Limb (tissue), 2 donors: ENCODE data around the gene HHAT.

ENCODE experiments used
- DNase-seq, 2 donors: peaks; one replicate each; pipeline ENCODE4 v3.0.0-alpha.2; 2016; ENCODE audit errors: extremely low spot score in 2 of 2

The HHAT gene

DNA sequence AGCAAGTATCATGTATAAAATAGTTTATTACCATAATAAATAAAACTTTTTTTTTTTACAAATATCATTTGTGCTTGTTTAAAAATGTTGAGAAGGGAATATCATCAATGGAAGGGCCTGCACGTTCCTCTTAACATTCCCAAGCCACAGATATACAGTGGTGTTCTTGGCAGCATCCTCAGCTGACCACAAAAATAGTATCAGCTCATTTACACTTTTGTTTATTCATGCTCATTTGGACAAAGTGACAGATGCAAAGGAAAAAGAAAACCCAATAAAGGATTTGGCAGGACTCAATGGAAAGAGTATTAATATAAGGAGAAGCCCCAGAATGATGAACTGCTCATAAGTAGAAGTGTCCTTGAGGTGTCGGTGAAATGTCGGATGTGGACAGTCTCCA lies 349.6 kb downstream of the HHAT start:
- no peak for DNase-seq

DNA sequence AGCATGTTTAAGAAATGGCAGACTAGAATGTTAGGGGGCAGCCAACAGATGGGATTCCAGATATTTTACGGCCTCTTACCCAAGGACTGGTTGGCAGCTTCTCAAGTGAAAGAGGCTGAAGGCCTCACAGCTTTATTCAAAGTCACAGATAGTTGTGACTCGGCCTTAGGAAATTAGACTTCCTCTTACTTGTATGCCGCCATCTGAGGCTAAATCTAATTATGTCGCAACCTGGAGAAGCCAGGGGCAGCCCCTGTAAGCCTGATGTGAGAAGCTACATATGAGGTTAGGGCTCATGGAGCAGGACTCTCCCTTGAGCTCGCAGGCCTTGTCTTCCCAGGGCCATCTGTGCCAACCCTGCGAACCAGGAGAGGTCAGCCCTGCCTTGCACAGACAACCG lies 352.5 kb downstream of the HHAT start:
- no peak for DNase-seq

DNA sequence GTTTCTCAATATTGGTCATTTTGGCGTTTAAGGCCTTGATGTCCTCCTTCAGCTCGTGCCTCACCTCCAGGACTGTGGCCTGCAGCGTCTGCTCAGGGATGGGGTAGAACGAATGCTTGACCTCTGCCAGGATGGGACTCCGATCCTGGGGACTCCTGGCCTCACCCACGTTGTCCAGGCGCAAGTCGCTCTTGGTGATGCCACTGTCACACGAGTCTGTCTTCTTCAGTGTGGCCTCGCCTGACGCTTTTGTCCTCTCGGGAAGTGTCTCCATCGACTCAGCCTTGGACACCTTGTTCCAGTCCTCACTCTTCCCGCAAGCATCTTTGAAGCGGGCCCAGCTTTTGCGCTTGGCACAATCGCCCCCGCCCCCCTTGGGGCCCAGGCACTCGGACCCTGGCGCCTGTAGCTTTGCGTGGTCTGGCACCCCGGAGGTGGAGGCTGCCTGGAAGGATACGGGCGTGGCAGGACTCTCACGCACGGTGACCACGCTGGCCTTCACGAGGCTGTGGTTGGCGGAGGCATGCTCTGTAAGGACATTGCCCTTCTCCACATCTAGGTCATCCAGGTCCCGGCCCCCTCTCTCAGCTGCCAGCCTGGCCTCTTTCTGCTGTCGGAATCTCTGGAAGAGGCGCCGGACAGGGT lies 354.8 kb downstream of the HHAT start:
- no peak for DNase-seq

DNA sequence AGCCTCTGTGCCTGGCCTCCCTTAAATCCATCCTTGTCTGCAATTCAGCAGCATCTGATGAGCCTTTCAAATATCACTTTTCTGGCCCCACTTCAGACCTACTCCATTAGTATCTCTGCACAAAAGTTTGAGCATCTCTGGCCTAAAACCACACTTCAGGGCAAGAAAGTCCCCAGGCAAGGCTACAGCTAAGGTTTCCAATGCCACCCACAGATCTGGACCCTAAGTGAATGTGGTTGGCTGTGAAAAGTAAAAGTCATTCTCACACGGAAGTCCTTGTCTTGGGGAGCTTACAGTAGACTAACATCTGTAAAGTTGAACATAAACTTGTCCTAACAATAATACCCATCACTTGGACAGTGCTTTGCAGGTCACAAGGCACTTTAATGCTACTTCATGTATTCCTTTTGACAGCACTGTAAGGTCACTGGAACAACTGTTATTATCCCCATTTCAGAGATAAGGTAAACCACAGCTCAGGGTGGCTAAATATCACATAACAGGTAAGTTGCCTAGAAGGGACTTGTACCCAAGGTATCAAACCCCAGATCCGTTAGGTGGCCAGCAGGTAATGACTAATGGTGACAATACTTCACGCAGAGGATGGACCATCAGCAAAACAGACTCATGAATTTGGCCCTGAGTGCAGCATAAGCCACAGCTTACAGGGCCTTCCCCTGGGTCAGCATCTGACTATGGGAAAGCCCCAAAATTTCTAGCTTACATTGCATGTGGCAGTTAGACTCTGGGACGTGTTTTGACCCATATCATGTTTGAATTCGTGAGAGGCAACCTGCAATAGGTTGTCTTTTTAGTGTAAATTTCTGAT lies 356.0 kb downstream of the HHAT start:
- no peak for DNase-seq

DNA sequence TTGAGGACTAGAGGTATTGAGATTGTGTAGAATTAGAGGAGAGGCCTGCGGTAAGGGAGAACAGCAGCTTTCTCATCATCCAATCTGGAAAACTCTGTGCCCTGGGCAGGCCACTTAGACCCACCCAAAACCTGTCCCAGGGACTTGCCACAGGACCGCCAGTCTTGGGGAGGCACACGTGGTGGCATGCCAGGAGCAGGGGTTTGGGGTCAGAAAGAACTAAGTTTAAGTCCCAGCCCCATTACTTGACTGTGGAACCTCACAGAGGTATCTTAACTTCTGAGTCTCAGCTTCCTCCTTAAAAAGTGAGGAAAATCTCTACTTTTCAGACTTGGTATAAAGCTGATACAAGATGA lies 356.6 kb downstream of the HHAT start:
- DNase-seq: no peak

DNA sequence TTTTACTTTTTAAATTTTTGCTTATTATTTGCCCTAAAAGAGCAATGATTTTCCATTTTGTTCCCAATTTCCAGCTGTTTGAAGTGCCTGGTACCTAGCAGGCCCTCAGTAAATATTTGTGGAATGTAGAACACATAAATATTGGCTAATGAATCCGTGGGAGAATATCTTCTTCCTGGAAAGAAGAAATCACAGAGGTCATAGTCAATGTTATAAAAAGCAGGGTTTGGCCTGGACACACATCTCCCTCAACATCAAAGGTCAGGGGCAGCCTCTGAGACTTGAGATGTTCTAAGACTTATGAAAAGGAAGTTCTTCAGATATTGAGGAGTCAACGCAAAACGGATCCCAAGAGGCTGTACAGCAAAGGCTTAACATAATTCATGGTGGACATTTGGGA lies 358.1 kb downstream of the HHAT start:
- DNase-seq: no peak

DNA sequence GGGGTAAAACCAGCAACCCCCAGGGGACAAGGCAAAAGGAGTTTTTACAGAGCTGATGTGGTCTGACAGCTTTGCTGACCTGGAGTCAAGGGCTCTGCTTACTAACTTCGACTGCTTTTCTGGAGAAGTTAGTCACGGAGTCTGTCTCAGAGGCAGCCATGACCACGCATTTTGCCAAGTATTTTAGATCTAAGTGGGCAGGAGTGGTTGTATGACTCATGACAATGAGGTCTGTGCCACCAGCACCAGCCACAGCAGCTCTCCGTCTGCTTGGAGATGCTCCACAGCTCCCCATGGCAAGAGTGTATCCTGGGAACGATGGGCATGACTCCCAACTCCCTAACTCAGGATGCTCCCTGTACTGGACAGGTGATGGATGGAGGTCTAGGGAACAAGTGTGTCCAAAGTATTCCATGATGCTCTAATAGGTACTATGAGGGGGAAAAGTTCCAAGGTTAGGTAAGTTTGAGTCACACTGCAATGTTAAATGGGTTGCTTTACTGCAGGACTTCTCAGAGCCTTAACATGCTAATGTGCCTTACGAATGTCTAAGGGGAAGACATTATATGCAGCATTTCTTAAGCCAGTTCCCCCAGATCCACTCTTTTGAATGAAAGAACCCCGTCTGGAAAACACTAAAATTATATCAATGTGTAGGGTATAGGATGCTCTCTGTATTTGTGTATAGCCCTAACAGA lies 359.0 kb downstream of the HHAT start:
- DNase-seq: no peak

DNA sequence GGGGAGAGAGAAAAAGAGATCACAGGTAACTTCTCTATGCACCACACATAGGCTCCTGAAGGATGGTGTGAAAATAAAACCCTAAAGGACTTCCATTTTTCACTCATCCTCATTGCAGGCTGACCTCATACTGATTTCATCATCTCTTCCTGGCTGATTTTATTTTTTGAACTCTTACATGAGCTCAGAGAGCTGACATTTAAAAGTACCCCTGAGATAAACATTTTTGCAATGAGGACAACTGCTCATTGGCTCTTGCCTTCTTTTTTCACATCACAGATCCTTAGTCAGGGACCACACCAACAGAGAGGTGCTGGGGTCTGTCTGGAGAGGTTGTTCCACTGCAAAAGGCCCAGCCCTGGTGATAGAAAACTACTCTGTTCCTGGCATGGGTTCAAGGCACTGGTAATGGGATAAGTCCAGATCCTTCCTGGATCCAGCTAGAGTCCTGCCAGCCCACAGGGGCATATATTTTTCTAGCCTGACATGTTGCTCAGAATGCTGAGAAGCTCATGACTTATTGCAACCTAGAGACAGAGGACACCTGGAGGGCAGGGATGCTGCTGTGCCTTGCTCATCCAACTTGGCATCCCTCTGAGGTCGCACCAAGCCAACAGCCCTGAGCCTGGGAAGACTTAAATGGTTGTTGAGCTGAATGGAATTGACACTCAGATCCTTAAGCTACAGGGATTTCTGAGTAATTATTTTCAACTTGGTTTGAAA lies 360.0 kb downstream of the HHAT start:
- no peak for DNase-seq

DNA sequence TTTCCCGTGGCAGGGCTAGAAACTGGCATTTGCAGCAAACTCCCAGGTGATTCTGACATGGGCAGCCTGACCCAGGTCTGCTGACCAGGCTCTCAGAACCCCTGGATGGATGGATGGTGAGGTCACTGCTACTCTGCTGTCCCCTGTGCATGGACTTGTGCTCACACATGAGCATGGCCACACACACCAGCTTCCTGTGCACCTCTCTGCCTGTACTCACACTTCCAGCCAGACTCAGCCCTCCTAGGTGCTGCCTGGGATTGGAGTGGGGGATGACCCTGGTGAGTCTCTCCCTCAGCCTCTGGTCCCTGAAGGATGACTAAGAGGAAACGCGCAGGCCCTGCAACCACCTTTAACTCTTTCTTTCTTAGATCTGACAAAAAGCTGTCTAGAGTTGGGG lies 361.1 kb downstream of the HHAT start:
- DNase-seq: no peak

DNA sequence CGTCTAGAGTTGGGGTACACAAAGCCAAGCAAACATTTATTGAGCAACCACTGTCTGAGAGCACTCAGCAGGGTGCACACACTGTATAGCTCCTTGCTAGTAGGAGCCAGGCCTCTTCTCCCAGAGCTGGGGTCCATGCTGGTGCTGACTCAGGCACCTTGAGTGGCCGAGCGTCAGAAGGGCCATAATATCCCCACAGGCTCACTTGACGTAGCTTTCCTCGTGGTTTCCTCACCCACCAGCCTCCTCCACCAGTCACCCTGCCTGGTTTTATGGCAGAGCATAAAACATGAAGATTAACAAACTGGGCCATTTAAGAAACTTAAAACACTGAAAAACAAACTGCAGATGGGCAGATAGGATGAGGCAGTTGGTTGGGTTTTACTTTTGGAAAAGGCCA lies 361.5 kb downstream of the HHAT start:
- no peak for DNase-seq

DNA sequence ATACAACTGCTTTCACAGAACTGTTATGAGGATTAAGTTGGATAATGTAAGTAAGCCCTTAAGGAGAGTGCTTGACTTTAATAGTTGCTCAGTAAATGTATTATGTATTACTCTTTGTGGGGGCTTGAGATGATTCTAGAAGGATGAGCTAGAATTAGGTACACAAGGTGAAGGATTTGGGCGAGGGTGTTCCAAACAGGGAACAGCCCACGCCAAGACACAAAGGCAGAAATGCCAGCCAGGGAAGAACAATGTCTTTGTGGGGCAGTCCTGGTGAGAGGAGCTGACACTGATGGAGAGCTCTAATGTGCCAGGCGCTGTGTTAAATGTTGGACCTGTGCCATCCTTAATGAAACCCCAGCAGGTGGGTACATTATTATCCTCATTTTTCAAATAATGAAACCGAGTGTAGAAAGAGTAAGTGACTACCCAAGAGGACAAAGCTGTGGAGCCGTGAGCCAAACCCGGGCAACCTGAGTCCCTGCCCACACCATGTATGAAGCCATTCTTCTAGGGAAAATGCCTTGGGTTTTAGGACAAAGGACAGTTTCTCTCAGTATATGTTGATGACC lies 362.4 kb downstream of the HHAT start:
- DNase-seq: no peak

DNA sequence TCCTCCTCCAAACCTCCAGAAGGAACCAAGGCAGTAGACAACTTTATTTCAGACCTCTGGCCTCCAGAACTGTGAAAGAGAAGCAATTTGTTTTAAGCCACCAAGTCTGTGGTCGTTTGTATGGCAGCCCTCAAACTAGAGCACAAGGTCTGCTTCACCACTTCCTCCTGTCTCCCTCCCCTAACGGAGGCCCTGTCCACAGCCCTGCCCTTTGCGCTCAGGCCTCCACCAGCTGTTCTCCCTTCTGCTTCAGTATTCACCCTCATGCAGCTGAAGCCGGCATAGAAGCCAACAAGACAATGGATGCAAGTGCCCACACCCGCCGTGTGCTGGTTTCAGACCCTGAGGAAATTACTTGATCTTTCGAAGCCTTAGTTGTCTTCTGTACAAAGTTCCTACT lies 364.1 kb downstream of the HHAT start:
- DNase-seq: no peak

DNA sequence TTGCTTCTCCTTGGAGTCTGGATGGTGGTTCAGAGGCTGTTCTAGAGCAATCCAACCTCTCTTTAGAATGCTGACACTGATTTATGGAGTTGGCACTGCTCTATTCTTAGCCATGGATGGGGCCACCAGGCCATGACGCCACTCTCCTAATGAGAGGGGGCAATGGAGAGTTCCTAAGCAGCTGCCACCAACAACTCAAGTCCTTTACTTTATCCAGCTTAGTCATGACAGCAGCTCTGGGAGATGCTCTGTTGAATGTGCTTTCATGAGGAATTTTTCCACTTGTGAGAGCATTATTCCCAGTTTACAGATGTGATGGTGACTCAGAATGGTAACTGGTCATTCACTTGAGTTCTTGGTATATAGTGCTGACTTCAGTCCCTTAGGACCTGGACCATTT lies 366.3 kb downstream of the HHAT start:
- DNase-seq: peak in 1 of 2 donors; percentile 7

DNA sequence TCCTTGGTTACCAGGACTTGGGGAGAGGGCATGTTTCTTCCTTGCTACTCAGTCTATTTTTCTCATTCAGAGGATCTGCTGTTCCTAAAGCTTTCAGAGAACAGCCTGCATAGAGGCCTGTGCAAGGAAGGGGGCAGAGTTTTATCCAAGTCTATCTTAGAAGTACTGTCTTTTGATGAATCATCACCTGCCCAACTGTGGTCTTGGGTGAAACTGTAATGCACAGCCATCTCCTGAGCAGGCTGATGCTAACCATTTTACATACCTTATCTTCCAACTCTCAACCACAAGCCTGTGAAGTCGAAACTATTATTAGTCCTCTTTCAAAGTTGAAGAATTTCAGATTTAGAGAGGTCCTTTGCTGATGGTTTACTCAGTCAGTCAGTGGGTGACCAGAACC lies 368.0 kb downstream of the HHAT start:
- DNase-seq: no peak

DNA sequence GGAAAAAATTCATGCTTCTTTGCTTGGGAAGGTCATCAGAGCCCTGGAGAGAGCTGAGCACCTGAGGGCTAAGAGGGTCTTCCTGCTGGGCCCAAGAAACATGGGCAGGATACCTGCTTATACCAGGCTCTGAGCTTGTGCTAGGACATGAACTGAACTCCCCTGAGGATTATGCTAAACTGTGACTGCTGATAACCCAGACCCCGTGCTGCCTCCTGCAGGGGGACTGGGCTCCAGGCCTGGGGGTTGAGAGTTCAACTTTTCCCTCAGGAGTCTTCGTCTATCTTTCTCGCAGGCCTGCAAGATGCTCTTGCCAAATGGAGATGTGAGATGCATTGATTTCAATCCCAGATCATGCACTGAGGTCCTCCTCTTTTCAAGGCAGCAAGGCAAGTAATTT lies 368.5 kb downstream of the HHAT start:
- no peak for DNase-seq

DNA sequence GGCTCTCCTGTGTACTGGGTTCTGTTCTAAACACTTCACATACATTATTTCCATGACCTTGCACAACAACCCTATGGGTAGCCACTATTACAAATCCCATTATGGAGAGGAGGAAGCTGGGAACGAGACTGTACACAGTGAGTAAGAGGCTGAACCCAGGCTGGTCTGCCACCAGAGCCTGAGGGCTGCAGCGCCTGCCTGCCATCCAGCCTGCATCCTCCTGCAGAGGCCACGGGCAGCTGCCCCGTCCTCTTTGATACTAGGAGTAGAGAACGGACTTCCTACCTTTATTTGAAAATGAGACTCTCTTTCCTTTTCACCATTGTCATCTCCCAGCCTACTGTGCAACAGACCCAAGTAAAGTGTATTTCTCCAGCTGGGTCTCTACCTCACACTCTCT lies 370.0 kb downstream of the HHAT start:
- DNase-seq: no peak

DNA sequence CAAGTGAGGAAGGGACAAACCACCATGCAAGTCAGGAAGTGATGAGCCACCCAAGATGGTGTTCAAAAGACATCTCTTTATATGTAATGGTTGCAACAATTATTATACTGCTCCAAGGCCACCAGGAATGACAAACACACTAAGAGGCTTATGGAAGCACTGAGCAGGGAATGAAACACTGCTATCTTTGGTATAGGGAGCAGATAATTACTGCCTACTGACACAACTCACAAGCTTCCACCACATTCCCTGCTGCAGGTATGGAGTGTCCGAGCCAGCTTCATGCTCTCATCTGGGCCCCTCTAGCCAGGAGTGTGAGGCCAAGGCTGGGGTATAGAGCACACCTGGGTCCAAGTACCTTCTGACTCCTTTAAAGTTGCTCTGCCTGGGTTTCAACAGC lies 371.4 kb downstream of the HHAT start:
- DNase-seq: no peak

DNA sequence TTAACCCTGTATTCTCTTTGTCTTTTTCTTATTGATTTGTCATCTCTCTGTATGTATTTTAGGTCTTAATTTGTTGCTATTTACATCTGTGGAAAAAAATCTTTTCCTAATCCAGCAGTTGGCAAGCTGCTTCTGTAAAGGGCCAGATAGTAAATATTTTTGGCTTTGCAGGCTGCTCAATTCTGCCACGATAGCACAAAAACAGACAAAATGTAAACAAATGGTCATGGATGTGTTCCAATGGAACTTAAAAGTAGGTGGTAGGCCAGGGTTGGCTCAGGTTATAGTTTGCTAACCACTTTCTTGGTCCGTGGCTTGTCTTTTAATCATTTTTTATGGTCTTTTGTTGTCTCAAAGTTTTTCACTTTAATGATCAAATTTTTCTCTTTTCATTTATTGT lies 371.8 kb downstream of the HHAT start:
- DNase-seq: no peak

DNA sequence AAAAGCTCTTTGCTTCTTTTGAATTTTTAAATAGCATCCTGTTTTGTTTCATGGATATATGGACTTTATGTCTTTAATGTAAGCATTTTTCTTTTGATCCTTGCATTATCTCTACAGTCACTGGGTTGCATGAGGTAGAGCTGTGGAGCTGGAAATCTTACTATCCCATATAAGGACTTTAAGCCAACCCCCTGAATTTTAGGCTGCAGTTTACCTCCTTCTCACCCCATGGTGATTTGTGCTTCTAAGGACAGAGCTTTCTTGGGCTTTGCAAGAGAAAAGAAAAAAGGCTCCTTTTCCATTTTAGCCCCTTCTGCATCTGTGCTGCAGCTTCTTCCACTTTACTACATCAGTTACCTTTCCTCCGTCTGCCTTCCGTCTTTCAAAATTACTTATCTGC lies 373.8 kb downstream of the HHAT start:
- DNase-seq: no peak

DNA sequence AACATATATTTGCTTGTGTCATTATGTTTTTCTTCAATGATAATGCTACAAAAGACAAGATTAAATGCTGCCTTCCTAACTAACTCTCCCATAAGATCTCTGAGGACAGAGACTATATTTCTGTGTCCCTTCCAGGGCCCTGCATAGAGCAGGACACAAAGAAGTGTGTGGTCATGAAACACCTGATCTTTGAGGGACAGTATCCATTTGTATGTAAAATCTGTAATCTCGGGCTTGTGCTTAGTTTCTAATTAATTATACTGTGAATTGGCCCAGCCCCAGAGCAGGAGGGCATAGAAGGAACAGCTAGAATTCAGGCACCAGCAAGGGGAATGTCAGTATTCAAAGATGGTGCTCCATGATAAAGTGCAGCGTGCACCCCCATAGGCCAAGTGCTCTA lies 374.9 kb downstream of the HHAT start:
- DNase-seq: no peak

DNA sequence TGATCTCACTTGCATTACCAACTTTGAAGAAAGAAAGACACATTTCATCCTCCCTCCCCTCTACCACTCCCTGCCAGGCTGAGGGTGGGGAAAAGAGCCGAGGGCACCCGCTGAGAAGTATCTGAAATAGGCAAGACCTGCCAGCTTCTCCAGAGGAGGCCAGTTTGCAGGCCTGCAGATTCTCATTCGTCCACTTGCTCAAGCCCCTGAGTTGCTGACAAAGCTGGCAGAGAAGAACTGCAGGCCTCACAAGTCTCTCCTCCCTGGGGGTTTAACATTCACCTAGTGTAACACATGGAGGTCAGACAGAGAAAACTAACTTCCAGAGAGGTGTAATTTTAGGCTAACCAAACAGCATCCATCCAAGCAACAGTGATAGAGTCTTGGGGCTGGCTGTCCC lies 376.4 kb downstream of the HHAT start:
- DNase-seq: no peak

DNA sequence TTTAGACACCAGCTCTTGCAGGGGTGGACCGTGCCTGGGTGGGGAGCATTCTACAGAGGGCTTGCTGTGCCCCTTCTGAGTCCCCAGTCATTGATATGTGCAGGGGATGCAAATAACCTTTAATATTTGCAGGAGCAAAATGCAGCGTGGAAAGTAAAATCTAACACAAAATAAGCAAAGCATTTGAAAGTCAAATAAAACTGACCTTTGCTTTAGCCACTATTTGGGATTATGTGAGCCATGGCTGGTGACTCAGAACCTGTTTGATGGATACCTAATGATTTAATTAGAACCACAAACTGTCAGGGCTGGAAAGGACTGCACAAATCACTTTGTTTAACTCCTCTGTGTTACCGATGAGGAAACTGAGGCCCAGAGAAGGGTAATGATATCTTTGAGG lies 377.5 kb downstream of the HHAT start:
- DNase-seq: no peak
